ENCODE data around the gene KREMEN1. TPM values are rescaled to one million over a fixed set of nuclear protein-coding genes. Genes with fewer than 3 reads are reported as not detected.
A peak's percentile ranks its signal among the peaks of the same experiment; 100 is the strongest.
"Not testable (repeated sequence)": the region's sequence is repeated elsewhere in the genome, so short reads cannot be mapped to it uniquely, and the experiment has no call there.

Gene KREMEN1
- total and polyA plus RNA-seq, 7 donors: 7.7 to 68.2 (median 17.5) TPM

DNA sequence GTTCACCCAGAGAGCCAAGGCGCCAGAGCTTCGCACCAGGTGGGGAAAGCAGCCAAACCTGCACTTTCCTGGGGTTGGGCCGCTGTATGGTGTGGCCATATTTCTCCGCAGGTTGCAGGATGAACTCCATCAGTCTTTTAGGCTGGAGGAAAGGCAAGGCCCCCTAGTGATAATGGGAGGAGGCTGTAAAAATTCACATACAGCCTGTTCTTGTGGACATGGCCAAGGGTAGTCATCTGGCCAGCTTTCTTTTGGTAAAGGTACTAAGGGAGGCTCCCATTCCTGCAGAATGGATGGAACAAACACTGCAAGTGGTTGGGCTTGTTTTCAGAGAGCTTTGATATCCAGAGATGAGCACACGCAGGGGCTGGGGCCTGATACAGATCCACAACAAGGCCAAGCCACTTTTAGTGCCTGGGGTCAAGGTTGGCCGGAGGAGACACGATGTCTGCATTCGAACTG, 40.8 kb upstream of the KREMEN1 start:
- ATAC-seq (no peak), DNase-seq (no peak)
- H3K4me1 ChIP-seq: peaks cover 39% of the 10 kb centered on the region
- H3K27me3 ChIP-seq (ENCODE audit: insufficient read depth in 3 of 3, low read length in 2 of 3): no peaks in the 10 kb centered on the region
- intact Hi-C loops (cut with DNase I): loop anchor here in 1 of 2 donors (10.0 kb wide), 2 partner anchors 147 to 427 kb away; partner anchors contain the start of gene ZNRF3
- no peaks in the 10 kb centered on the region for H3K9me3 ChIP-seq
- peak overlapping the region; percentile 87 for H3K27ac ChIP-seq
- H3K36me3 ChIP-seq (ENCODE audit: insufficient read depth in 1 of 2, low read depth in 1 of 2): no peaks in the 10 kb centered on the region
- 80 to 88% (median 83%) methylated on average over 8 of the region's 8 CpGs for WGBS, 3 donors
- peak overlapping the region; percentile 64 for H3K4me3 ChIP-seq
- TF ChIP-seq CTCF (IDR thresholded peaks at IDR 0.05): no peak

GRCh38 chr22:29032584-29032983, 40.3 kb upstream of the KREMEN1 start:
- ATAC-seq: no peak
- 65 to 79% (median 66%) methylated on average over 2 of the region's 2 CpGs for WGBS, 3 donors
- H3K9me3 ChIP-seq: no peaks in the 10 kb centered on the region
- H3K4me3 ChIP-seq: no peak overlapping the region
- DNase-seq: no peak
- peaks cover 39% of the 10 kb centered on the region for H3K4me1 ChIP-seq
- no peaks in the 10 kb centered on the region for H3K36me3 ChIP-seq (ENCODE audit: insufficient read depth in 1 of 2, low read depth in 1 of 2)
- TF ChIP-seq CTCF (IDR thresholded peaks at IDR 0.05): no peak
- H3K27me3 ChIP-seq (ENCODE audit: insufficient read depth in 3 of 3, low read length in 2 of 3): no peaks in the 10 kb centered on the region
- intact Hi-C loops (cut with DNase I): loop anchor here in 1 of 2 donors (10.0 kb wide), 2 partner anchors 148 to 428 kb away; partner anchors contain the start of gene ZNRF3
- H3K27ac ChIP-seq: peak overlapping the region; percentile 87

DNA sequence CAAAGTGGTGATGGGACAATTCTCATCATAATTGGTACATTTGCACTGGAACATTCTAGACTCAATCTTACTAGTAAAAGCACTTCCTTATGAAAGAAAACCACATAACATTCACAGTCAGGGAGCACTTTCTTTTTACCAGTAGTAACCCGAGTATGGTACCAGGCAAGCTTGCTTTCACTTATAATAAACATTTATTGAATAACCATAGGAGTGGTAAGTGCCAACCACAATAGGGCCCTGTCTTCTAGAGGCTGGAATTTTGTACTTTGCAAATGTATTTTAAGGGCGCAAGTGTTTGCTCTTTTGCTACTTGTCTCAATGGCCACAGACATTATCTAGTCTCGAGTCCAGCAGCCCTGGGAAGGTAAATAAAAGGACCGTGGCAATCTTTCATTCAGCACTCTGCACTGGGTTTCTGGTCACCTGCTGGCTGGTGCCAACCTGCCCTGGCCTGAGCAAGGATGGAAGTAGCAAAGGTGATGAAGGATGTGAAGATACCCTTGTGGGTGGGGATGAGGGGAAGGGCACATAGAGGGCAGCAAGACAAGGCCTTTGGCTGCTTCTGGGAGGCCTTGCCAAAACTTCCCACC, 35.4 kb upstream of the KREMEN1 start:
- DNase-seq (no peak), ATAC-seq (no peak)
- H3K9me3 ChIP-seq: no peaks in the 10 kb centered on the region
- 78 to 83% (median 82%) methylated on average over 4 of the region's 4 CpGs for WGBS, 3 donors
- H3K4me3 ChIP-seq: no peak overlapping the region
- H3K27ac ChIP-seq: no peak overlapping the region
- intact Hi-C loops (cut with DNase I): loop anchor here in 1 of 2 donors (10.0 kb wide), 2 partner anchors 153 to 433 kb away; partner anchors contain the start of gene ZNRF3
- H3K36me3 ChIP-seq (ENCODE audit: insufficient read depth in 1 of 2, low read depth in 1 of 2): no peaks in the 10 kb centered on the region
- no peak for TF ChIP-seq CTCF (IDR thresholded peaks at IDR 0.05)
- no peaks in the 10 kb centered on the region for H3K27me3 ChIP-seq (ENCODE audit: insufficient read depth in 3 of 3, low read length in 2 of 3)
- H3K4me1 ChIP-seq: peaks cover 15% of the 10 kb centered on the region

DNA sequence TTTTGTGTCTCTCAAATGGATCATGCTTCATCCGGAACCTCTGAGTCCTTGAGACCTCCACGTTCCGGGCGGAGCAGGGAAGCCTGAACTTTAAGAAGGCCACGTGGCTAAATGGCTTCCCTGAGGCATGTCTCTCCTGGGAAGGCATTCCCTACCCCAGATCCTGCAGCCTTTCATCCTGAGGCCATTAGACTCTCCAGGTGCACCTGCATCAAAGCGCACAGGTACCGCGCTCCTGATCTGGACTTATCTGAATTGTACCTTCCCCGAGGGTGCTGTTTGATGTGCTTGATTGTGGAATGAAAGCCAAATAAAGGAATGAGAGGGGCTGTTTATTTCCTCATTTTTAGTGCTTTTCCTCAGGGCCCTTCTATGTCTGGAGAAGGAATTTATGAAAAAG, 33.7 kb upstream of the KREMEN1 start:
- TF ChIP-seq CTCF (IDR thresholded peaks at IDR 0.05): no peak
- intact Hi-C loops (cut with DNase I): loop anchor here in 1 of 2 donors (10.0 kb wide), 2 partner anchors 154 to 434 kb away; partner anchors contain the start of gene ZNRF3
- no peak for ATAC-seq

GRCh38 chr22:29039684-29040083, 33.2 kb upstream of the KREMEN1 start:
- DNase-seq; H3K4me3 ChIP-seq; H3K27me3 ChIP-seq (ENCODE audit: insufficient read depth in 3 of 3, low read length in 2 of 3); H3K9me3 ChIP-seq; H3K27ac ChIP-seq: not testable (repeated sequence)
- peaks cover 11% of the 10 kb centered on the region for H3K4me1 ChIP-seq
- WGBS, 3 donors: 91 to 94% (median 92%) methylated on average over 4 of the region's 4 CpGs
- intact Hi-C loops (cut with DNase I): loop anchor here (1.0 to 10.0 kb wide), 5 partner anchors 63 to 435 kb away; partner anchors contain the start of gene ZNRF3 (in 1 of the 2)
- peak in 1 of 4 donors; percentile 3 for ATAC-seq
- H3K36me3 ChIP-seq (ENCODE audit: insufficient read depth in 1 of 2, low read depth in 1 of 2): peaks cover 0 to 12% of the 10 kb centered on the region in 2 donors

More for the DNA sequence above, 33.7 kb upstream of the KREMEN1 start:
- no peak overlapping the region for H3K4me3 ChIP-seq
- DNase-seq: no peak
- H3K4me1 ChIP-seq: peaks cover 11% of the 10 kb centered on the region
- 79 to 85% (median 83%) methylated on average over 9 of the region's 9 CpGs for WGBS, 3 donors
- no peak overlapping the region for H3K27ac ChIP-seq
- peaks cover 0 to 7% of the 10 kb centered on the region in 2 donors for H3K36me3 ChIP-seq (ENCODE audit: insufficient read depth in 1 of 2, low read depth in 1 of 2)
- no peaks in the 10 kb centered on the region for H3K9me3 ChIP-seq
- no peaks in the 10 kb centered on the region for H3K27me3 ChIP-seq (ENCODE audit: insufficient read depth in 3 of 3, low read length in 2 of 3)
